ENCODE measurements around the gene ENOX1.

The ENOX1 gene

GRCh38 chr13:43339805-43340550, 446.8 kb downstream of the ENOX1 start:
- DNase-seq: no peak

DNA sequence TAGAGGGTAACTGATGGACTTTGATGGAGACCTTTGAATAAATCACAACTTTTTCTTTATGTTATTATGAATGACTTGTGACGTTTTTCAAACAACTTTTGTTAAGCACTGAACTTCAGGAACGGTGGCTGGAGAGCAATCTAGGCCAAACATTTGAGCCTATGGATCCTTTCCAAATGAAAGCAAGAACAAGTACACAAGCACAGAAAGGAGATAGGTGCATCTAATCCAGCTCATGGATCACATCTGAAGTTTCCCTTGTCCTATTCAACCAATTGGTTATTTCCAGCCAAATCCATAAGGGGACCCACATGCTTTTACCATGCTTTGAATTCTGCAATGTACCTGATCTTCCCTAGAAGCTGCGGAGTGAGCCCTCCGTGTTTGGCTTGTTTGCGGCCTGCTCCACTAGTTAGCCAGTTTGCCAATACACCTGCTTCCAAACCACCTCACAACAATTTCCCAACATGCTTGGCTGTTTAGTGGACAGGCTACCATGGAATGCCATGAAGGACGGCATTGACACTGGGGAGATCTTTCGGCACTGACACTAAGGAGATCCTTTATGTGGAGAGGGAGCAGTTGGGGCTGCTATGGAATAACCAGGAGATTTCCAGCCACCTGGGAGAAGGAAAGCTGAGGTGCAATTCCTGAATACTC, 447.5 kb downstream of the ENOX1 start:
- no peak for DNase-seq

- DNase-seq: no peak
These were observed 451.0 kb downstream of the ENOX1 start for GRCh38 chr13:43335764-43336163.

DNA sequence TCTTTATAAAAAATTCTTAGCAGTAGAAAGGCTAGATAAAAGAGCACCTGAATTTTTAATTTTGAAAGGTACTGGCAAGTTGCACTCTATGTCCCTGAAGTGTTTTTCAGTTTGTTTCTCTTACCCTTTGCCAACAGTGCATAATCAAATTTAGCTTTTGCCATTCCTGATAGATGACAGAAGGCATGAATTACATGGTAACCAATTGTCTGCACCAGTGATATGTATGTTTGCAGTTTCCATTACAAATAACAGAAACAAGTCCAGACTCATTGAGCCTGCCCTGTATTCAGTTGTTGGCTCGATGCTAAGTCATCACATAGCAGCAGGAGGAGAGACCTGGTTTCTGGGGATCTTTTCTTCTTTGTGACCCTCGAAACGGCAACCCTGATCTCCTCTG, 453.6 kb downstream of the ENOX1 start:
- DNase-seq: no peak

DNA sequence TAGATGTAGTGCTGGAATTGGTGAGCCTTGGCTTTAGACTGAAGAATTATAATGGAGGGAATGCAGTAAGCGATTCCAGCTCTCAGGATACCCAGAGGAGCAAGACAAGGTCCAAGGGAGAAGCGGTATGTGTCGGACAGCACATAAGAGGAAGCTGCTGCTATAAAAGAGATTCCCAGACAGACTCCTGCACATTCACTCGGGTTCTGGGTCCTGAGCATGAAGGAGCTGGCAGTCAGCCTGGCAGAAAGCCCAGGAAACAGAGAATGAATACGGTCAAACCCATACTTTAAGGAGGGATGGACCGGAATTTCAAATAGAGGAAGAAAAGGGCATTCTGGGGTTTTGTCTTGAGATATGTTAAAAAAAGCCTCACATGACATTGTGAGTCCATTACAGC, 455.1 kb downstream of the ENOX1 start:
- DNase-seq: no peak

DNA sequence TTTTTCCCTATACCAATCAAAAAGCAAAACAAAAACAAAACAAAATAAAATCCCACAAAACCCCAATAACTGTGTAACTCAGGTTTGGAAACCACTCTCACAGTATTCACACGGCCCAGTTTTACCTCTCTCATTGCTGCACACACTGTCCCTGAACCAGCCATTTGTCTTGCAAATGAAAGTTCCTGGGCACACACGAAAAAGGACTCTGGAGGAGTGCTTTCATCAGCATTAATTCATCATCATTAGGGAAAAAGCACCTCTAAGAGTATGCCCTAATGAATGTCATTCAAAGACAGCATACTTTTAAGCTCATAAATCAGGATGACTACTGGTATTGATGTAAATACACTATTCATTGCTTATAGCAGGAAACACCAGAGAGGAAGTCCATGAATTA, 457.1 kb downstream of the ENOX1 start:
- no peak for DNase-seq

GRCh38 chr13:43328907-43329306, 457.9 kb downstream of the ENOX1 start:
- DNase-seq: no peak

- no peak for DNase-seq
These were observed 460.7 kb downstream of the ENOX1 start for GRCh38 chr13:43326100-43326499.

- DNase-seq: no peak
These were observed 461.1 kb downstream of the ENOX1 start for GRCh38 chr13:43325636-43326035.

GRCh38 chr13:43324129-43324528, 462.6 kb downstream of the ENOX1 start:
- no peak for DNase-seq

DNA sequence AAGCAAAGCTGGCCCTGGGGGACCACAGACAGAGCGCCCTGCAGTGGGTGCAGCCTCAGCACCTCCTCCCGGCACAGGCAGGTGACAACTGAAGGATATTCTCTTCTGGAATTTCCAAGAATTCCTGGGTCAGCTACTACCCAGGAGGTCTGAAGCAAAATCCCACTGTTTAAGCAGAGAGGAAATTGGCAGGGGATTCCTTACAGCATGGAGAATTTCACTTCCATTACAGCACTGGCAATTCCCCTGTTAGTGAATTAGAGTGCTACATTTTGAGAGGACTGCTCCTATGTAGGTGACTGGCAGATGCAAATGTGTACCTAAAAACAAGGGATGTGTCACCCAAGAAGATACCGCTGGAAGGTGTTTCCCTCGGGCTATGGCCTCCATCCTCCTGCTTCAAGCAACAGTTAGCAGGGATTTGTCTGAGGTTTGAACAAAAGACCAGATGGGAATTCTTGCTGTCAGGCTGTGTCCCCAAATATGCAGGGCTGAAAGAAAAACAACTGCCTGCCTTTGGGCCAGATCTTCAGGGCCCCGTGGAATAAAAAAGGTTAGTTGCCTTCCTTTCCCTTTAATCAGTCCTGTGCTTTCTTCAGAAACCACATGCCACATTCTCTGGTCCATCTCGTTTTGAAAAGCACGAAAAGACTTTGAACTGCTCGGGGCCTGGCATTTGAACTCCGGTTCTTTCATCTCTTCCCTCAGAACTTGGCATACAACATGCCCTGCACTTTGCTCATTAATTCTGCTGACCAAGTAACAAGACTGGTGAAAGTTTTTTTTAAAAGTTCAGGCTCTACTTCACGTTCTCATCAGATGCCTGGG, 466.9 kb downstream of the ENOX1 start:
- DNase-seq: no peak

- no peak for DNase-seq
These were observed 469.8 kb downstream of the ENOX1 start for GRCh38 chr13:43316946-43317353.

DNA sequence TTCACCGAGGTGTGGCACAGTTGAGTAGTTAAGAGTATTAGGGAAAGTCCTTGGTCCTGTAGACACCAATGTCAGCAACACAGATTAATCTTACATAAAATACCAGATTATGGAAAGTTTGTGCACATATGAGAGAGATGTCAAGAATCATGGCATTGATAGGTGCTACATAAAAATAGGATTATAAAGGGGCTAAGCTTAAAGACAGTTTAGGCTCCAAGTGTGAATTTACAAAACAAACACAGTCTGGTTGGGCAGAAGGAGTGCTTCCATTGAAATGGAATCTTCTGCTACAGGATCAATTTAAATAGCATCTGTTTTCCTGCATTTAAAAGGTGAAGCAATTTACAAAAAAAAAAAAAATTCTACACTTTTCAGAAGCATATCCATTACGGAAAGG, 470.5 kb downstream of the ENOX1 start:
- no peak for DNase-seq

GRCh38 chr13:43315522-43315921, 471.2 kb downstream of the ENOX1 start:
- no peak for DNase-seq

DNA sequence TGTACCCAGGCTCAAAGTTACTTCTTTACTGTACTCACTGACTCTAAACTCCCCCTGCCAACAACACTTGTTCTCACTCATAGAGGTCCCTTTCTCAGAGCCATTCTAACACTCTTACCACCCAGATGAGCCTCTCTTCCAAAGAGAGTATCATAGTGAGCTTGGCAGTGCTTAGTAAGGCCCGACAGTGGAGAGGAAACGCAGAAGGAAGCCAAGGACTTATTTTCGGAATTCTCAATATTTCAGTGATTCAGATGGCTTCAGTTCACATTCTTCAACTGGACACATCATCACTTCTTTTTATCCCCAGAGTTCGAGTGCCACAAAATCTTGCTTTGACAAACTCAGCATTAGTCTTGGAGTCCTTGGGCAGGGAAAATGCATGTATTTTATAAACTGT, 477.5 kb downstream of the ENOX1 start:
- DNase-seq: no peak

GRCh38 chr13:43307921-43308433, 478.8 kb downstream of the ENOX1 start:
- DNase-seq: no peak

DNA sequence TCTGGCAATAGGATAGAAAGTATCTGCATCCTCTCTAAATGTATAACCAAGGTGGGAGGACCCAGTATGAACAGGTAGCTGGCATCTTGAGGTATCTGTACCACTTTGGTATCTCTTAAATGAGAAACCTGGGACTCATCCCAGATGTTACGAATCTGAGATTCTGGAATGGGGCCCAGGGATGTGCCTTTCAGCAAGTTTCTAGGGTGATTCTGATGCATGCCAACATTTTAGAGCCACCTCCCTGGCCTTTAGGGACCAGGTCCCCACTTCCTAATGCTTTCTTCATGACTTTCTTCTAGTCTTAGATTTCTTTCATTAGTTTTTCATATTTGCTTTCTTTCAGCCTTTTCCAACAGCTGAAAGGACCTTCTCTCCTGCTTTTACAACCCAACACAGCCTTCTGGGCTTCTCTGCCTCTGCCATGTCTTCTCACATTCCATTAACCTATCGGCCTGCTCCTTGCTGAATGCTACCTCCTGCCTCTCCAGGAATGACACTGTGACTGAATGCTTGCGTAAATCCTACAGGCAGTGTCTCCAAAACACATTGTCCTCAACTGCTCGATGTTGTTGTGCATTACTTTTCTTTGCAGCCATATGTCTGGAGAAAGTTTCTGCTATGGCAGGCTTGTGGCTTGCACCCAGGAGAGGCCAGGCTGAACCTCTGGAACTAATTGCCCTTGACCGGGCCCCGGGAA, 479.4 kb downstream of the ENOX1 start:
- DNase-seq: no peak

GRCh38 chr13:43306372-43306771, 480.4 kb downstream of the ENOX1 start:
- DNase-seq: no peak

GRCh38 chr13:43305416-43305815, 481.4 kb downstream of the ENOX1 start:
- DNase-seq: no peak

- DNase-seq: no peak
These were observed 481.8 kb downstream of the ENOX1 start for GRCh38 chr13:43304945-43305344.

DNA sequence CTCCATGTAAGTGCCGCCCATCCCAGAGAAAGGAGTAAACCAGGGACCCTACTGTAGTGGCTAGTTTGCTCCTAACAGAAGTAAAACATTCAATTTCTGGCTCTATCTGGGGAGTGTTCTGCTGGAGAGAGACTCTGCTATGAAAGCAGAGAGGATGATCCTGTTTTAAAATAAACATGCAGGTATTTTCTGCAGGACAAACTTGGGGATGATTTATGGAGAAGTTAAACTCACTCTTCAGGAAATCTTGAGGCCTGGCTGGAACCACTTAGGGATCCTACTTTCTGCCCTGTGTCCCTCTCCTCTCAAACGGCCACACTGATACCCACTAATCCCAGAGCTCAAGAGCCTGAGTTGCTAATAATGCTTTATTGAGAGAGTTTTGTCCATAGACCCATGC, 482.3 kb downstream of the ENOX1 start:
- no peak for DNase-seq

DNA sequence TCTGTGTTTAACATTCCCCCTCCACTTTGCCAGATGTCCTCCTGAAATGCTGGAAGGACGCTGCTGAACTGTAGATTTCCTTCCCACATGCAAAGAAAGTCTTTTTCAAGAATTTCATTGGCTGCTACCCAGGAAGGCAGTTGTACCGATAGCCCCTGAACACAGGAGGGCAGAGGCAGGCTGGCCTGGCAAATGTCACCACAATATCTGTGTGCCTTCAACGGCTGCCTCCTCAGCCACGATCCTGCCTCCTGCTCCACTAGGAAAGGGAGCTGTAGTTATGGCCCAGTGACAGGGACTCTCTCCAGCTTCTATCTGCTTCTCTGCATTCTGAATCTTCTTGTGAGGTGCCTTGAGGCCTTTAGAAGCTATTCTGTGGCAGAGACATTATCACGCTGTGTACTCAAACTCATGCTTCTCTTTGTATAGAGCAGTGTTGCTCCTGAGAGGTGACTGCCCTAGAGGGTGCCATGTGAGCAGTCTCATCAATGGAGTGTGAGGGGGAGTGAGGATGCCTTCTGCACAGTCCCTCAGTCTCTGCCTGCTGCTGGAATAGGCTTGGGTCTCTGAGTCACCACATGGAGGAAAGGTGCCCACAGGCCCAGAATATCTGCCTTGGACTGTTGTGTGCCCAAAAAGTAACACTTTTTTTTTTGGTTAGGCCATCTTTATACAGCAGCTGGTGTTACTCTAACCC, 483.6 kb downstream of the ENOX1 start:
- no peak for DNase-seq

Data from activated naive CD4-positive, alpha-beta T cell treated with Interleukin-2 at 50 U/mL for 16 hours (primary cell).